GM19324 (cell line): ENCODE results near the gene RPS8.
A peak's percentile ranks its signal among the peaks of the same experiment; 100 is the strongest.
"Not testable (repeated sequence)": the region's sequence is repeated elsewhere in the genome, so short reads cannot be mapped to it uniquely, and the experiment has no call there.

Source experiments
- ATAC-seq: cut with Tn5 transposase; IDR thresholded peaks from one replicate; pipeline ENCODE4 v1.9.1; 2021; ENCODE audit warnings: mild to moderate bottlenecking, moderate library complexity; ENCODE audit not compliant: unreplicated experiment, low FRiP score

Gene RPS8

GRCh38 chr1:44778705-44779576, 3.6 kb downstream of the RPS8 start:
- ATAC-seq: no peak

GRCh38 chr1:44780583-44781121, 5.3 kb downstream of the RPS8 start:
- no peak for ATAC-seq

GRCh38 chr1:44783697-44784093, 8.4 kb downstream of the RPS8 start:
- no peak for ATAC-seq

- ATAC-seq: no peak
Measured at GRCh38 chr1:44784094-44785028, 9.0 kb downstream of the RPS8 start.

- ATAC-seq: no peak
Measured at GRCh38 chr1:44785029-44785380, 9.7 kb downstream of the RPS8 start.

GRCh38 chr1:44785501-44786137, 10.3 kb downstream of the RPS8 start:
- no peak for ATAC-seq

- ATAC-seq: no peak
Measured at GRCh38 chr1:44786138-44786840, 10.9 kb downstream of the RPS8 start.

GRCh38 chr1:44786841-44787426, 11.6 kb downstream of the RPS8 start:
- ATAC-seq: no peak

- ATAC-seq: no peak
Measured at GRCh38 chr1:44787506-44787905, 12.2 kb downstream of the RPS8 start.

- no peak for ATAC-seq
Measured at GRCh38 chr1:44788120-44788860, 12.9 kb downstream of the RPS8 start, which contains the start of gene BEST4. Gene BEST4 (minus strand): TSS chr1:44788170. CDS start chr1:44787705, 465 bp downstream.

GRCh38 chr1:44790968-44791801, 15.8 kb downstream of the RPS8 start:
- no peak for ATAC-seq

- no peak for ATAC-seq
Measured at GRCh38 chr1:44792736-44793502, 17.6 kb downstream of the RPS8 start.

- not testable (repeated sequence) for ATAC-seq
Measured at GRCh38 chr1:44797886-44798285, 22.5 kb downstream of the RPS8 start.

GRCh38 chr1:44798481-44799365, 23.4 kb downstream of the RPS8 start:
- no peak for ATAC-seq

GRCh38 chr1:44799770-44800584, 24.6 kb downstream of the RPS8 start, which contains the start of gene PLK3:
Gene PLK3 (plus strand): TSS chr1:44800377. CDS start chr1:44800464, 87 bp downstream.
- peak; percentile 83 for ATAC-seq
